Measurements from ENCODE around the gene PDRG1.
"Not testable (repeated sequence)": the region's sequence is repeated elsewhere in the genome, so short reads cannot be mapped to it uniquely, and the experiment has no call there.

Gene PDRG1

DNA sequence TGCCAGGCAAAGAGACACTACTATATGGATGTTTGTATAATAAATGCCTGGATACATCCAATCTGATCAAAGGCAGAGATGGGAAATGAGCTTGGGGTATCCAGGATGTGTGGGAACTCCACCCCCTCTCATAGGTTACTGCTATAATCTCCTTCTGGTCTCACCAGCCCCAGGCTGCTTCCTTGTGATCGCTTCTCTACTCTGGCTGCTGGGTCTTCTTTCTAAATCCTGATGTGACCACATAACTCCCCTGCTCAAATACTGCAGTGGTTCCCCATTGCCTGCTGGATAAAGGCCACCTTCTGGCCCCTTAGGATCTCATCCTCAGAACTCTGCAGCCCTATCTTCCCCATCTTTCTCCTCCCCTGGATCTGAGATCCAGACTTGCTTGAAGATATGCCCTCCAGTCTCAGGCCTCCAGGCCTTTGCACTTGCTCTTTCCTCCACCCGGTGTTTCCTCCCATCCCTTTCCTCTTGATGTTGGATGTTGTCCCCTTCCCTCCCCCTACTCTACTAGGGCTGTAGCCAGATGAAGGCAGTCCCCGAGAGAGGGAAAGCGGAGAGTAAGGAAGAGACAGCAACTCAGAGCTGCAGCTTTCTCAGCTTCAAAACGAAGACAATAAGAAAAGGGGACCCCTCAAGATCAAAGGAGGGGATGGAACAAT is 15.3 kb upstream of the PDRG1 start:
- DNase-seq: no peak

DNA sequence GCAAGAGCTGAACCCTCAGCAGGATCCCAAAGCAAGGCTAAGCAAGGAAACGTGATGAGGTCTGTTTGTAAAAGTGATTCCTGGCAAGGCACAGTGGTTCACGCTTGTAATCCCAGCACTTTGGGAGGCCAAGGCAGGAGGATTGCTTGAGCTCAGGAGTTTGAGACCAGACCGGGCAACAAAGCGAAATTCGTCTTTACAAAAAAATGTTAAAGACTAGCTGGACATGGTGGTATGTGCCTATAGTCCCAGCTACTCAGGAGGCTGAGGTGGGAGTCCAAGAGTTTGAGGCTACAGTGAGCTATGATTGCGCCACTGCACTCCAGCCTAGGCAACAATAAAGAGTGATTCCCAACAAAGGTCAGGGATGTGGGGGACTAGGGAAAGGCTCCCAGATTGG is 12.0 kb upstream of the PDRG1 start:
- no peak for DNase-seq

DNA sequence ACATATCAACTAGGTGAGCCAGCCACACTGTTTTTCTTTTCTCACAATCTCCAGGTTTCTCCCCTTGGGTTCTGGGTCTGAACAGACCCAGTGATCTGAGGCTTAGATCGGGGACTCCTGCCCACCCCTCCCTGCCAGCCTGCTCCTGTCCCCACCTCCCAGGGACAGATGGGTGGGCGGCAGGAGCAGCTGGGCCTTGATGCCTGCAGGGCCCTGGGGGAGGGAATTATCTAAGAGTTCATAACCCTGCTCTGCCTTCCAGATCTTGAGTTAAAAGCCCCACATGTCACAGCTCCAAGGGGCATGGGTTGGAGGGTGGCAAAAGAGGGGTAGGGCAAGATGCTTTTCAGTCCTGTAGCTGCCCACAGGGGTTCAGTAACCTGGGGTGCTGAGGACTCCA is 10.9 kb upstream of the PDRG1 start:
- no peak for DNase-seq

DNA sequence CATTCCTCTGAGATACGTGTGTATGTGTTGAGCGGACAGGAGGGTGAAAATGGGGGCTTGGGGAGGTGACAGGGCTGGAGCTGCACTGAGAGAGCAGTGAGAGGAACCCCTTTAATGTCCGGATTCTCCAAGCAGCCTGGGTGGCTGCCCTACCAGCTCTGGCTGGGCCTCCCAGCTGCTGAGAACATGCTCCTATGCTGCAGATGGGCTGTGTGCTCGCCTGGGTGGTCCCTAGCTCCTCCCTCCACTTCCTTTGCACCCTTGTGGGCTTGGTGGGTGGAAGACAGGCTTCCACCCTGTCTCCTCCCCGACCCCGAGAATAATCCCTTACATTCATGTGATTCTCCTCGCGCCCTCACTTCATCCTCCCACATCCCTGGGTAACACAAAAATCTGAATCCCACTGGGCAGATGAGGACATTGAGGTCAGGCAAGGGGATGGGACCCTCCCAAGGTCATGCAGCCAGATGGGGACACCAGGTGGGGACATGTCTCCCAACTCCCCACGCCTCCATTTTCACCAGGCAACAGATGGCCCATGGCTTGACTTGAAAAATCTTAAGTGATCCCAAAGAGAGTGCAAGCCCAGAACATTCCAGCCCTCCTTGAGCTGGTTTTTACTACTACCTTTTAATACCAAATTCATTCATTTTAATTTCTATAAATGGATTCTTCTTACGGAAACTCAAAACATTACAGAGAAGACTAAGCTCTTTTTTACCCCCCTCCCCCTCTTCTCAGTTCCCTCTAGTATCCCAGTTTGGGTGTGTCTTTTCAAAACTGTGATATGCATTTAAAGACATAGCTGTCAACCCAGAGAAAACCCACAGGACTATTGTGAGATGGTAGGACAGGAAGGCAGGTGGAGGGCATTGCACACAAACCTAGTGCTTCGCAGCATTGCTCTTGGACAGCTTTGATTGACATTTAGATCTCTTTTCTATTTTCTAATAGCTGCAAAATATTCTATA is 5.0 kb upstream of the PDRG1 start:
- no peak for DNase-seq

DNA sequence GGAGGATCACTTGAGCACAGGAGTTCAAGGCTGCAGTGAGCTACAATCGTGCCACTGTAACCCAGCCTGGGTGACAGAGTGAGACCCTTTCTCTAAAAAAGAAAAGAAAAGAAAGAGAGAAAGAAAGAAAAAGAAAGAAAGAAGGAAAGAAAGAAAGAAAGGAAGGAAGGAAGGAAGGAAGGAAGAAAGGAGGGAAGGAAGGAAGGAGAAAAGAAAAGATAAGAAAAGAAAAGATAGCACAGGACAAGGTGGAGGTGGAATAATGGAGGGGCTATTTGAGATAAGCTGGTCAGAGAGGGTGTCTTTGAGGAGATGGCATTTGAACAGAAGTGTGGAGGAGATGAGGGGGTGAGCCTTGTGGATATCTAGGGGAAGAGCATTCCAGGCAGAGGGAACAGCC is 2.7 kb upstream of the PDRG1 start:
- DNase-seq: no peak

DNA sequence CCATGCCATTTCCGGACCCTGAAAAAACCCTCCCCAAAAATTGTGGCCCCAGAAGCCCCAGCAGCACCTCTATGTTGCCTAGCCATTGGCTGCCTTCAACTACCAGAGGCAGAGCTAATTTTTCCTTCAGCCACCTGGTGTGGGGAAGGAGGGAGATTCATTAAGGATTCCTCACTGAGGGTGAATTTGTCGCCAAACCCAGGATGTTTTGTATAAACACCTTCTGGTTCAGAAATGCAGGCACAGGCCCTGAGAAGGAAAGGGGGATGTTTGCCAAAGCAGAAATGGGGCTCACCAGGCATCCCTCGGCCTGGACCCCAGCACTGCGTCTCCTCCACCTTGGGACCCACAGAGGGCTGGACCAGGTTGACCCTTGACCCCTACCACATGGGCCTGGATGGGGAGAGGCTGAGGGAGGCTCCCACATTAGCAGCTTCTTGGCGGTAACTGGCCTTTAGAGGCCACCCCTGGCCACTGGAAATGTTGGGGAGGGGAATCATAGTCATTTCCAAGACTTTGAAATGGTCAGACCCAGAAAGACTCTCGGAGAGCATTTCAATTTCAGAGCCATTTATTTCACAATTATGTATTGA is 1.8 kb upstream of the PDRG1 start:
- DNase-seq: no peak

DNA sequence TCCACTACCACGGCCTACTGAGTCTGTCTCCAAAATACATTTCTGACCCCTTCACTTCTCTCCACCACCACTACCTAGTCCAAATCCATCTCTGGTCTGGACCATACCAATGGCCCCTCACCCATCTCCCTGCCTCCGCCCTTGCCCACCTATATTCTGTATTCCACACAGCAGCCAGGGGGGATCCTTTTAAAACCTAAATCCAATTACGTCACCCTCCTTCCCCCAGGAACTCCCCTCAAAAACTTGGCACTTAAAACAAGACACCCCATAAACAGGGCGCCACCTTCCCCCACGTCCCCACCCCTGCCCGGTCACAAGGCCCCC is 680 bp downstream of the PDRG1 start:
- DNase-seq: no peak

DNA sequence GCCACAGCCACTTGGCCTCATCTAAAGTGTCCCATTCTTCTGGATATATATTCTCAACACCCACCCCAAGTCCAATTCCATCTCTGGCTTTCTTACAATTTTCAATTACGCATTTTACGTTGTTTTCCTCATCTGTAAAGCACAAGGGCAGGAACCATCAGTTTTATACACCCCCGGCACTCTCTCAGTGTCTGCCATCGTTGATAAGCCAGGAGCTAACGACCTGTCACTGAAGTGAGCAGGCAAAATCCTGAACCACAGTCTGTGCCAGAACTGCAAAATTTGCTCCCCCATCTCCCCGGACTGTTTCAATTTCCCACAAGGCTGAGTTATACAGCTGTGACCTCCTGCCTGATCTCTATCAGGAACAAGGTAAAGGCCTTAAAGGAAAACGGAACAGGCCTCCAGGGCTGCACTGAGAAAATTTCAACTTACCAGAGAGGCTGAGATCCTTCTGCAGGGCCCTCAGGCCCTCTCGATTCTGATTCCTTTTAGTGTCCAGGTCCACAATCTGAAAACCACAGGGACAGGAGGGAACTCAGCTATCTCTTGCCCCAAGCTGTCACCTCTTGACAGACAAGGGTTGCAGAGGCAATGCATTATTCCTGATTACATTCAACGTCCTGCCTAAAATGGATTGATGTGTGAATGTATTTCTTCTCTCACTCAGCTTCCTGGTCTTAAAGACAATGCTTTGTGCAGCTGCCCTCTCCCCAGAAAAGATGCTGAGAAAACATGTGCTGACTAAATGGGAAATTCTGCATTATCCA is 1.8 kb downstream of the PDRG1 start:
- no peak for DNase-seq

DNA sequence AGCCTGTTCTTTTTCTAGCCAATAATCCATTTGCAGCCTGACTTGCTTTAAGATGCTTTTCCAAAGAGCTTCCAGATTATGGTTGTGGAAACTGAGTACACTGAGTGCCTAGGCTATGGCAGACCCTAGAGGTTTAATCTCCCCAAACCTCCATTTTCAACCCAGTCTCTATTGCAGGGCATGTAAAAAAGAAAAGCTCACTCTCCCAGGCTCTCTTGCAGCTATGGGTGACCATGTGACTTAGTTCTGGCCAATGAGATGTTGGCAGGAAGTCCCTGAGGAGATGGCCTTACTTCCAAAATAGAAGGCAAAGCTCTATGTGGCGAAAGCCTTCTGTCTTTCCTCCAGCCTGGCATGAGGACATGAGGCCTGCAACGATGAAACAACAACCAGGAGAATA is 3.8 kb downstream of the PDRG1 start:
- DNase-seq: no peak

DNA sequence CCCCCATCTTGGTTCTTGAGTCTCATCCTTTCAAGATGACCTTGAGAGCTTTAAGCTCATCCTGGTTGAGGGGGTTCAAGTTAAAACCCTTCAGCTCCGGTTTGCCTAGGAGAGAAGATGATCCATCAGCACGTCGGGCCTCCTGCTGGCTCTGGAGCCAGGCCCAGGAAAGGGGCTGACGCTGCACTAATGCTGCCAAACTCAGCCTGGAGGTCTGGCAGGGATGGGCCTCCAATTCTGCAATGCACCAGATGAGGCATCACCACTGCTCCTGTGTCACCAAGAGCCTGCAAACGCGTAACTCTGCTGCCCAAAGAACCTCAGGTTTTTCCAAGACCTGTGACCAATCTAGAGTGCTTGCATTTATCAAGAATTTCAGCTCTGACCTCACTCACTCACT is 6.1 kb downstream of the PDRG1 start:
- no peak for DNase-seq

DNA sequence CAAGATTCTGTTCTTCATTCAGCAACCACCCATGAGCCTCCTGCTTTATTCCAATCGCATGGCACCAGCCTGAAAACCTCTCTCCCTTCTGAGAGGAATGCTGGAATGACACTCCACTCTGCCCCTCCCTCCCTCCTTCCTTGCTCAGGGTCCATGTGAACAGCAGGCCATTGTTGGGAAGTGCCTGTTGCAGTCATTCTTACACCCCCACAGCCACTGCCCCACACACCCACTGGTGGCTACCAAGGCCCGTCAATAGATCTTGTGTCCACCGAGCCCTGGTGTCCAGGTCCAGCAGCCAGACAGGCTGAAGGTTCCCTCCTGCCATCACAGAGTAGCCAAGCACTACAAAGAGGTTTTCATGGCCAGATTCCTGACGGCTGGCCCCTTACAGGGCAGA is 6.5 kb downstream of the PDRG1 start:
- no peak for DNase-seq

DNA sequence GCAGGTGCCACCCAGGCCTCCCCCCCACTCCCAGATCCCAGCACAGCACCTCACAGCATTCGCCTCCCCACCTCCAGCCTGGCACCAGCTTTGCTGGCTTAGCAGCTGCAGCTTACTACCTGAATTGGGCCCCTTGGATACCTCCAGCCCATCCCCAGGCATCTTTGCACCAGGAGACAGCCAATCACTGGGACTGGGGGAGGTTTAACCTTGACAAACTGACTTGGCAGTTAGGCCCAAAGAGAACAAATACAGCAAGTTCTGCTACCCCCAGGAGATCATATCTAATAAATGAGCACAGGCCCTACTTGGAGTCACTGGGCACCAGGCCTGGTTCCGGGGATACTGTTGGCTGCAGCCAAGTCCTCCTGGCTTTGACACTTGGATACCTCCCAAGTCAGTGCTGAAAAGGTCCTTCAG is 8.8 kb downstream of the PDRG1 start:
- no peak for DNase-seq

DNA sequence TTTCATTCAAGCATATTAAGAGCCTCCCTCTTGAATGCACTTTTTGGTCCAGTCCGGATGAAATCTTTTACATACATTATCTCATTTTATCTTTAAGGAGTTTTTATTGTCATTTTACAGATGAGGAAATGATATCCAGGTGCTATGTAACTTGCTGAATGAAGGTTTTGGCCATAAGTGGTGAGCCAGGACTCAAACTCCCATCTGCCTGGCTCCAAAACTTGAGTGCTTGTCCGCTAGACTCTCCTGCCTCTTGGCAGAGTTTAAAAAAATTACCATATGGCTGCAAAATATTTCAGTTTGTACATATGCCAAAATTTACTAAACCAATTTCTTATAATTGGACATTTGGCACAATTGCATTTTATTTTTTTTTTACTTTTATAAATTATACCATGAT is 12.2 kb downstream of the PDRG1 start:
- DNase-seq: no peak

DNA sequence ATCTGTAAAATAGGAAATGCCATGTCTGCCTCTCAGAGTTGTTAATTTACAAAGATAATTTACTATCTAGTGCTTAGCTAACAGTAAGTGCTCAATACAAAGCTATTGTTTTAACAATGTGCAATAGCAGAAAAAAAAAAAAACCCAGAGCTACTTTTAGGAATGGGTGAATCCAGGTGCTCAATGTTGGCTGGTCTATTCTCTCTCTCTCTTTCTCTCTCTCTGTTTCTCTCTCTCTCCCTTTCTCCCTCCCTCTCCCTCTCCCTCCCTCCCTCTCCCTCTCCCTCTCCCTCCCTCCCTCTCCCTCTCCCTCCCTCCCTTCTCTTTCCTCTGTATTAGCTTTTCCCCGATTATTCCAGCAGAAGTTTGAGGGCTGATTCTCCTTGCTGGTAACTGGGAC is 14.0 kb downstream of the PDRG1 start:
- DNase-seq: no peak

DNA sequence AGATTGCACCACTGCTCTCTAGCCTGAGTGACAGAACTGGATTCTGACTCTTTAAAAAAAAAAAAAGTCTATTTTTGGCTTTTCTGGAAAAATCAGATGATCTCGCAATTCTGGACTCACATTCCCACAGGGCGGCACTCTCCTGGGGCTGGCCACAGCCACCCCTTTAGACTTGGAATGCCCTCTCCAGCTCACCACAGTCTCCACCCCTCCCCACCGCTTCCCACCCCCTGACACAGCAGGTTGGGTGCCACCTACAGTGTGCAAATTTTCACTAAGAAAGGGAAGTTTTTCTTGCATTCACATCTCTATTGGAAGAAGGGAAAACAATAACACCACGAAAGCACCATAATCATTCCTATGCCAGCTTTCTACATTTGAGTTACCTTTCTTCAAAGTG is 15.4 kb downstream of the PDRG1 start:
- DNase-seq: no peak

DNA sequence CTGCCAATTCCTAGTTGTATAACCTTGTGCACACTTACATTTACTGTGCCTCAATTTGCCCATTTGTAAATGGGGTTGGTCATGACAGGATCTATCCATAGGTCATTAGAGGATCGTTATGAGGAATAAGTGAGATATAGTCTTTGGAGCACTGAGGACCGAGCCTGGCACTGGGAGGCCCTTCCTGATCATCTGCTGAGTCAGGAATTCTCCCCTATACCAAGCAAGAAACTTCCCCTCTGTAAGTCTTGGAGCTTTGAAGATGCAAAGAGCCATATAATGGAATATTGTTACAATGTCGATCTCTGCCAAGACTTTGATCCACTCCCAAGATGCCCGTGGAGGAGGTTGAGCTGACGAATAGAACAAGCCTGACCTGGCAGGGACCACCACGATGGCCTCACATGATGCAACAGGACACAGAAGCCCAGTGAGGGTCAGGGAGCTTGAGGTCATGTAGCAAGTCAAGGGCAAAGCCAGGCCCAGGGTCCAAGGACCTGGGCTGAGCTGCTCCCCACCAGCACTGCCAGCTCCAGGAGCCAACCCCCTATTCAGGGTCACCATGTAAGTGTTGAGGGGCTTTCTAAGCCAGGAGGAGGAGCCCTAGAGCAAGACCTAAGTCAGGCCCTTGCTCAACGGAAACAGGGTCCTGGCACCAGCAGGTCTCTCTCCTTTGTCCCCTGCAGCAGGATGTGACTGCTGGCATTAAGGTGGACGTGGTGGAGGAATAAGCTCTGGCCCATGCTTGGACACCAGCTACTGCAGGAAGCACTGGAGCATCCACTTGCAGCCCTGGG is 16.7 kb downstream of the PDRG1 start:
- no peak for DNase-seq

DNA sequence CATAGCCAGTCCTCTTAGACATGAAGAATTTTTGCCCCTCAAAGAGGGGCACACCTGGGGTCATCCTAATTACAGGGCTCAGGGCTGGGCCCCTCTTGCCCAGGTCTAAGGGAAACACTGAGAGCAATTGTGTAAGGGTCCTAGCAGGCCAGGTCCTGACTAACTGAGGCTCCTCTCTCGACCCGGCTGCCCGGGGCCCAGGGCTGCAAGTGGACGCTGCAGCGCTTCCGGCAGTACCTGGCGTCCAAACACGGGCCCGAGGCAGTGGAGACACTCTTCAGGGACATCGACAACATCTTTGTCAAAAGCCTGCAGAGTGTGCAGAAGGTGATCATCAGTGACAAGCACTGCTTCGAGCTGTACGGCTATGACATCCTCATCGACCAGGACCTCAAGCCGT is 17.4 kb downstream of the PDRG1 start:
- no peak for DNase-seq

DNA sequence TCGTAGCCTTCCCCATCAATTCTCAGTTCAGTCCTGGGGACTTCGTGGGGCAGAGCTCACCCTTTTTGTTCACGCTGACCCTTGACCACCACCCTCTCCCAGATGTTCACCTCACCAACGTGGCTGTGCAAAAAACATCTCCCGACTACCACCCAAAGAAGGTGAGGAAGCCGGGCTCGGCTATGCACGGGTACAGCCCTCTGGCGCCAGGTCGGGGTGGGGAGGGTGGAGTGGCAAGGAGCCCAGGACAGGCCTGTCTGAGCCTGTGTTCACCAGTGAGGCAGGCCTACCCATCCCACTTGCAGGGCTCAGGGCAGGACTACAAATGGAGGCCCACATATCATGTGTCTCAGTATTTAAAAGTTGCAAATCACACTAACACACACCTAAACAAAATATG is 18.1 kb downstream of the PDRG1 start:
- no peak for DNase-seq

DNA sequence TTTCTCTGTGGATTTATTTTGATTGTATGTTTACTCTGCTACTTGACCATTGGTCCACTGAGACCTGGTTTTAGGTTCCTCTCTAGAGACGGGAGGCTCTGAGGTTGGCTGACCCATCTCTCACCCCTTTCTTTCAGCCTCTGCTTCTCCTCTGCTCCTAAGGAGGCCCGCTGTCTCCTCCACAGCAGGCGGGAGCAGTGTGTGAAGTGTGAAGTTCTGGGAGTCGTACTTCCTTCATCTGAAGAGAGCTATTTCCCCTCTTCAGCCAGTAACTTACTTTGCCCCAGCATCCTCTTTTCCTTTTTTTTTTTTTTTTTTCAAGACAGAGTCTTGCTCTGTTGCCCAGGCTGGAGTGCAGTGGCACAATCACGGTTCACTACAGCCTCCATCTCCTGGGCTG is 21.1 kb downstream of the PDRG1 start:
- DNase-seq: no peak

DNA sequence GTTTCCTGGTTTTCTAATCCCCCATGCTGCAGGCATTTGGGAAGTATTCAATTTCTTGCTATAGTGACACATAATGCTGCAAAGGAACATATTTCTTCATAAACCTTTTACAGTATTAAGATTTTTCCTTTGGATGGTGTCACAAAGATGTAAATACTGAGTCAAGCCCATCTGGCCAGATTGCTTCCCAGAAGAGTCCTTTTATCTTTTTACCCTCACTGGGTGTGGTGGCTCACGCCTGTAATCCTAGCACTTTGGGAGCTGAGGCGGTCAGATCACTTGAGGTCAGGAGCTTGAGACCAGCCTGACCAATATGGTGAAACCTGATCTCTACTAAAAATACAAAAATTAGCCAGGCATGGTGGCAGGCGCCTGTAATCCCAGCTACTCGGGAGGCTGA is 22.2 kb downstream of the PDRG1 start:
- DNase-seq: not testable (repeated sequence)

DNA sequence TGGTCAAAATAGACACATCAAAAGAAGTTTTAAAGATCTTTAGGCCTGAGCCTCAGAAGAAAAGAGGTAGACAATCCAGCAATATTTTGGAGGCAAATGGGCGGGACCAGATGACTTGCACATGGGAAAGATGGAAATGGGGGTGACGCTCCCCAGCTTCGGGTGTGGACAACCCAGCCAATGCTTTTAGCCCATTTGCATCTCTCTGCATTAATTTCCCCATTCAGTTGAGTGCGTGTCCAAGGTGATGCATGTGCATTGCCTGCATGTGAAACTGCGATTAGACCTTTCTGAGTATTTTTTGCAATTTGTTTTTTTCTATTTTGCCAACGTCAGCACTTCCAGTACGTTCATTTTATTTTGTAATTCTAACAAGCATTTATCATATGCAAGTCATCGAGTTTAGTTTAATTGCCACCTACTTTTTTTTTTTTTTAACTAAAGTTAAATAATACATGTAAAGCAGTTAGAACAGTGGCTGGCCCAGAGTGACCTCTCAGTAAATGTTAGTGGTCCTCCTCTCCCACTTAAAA is 24.2 kb downstream of the PDRG1 start:
- no peak for DNase-seq

DNA sequence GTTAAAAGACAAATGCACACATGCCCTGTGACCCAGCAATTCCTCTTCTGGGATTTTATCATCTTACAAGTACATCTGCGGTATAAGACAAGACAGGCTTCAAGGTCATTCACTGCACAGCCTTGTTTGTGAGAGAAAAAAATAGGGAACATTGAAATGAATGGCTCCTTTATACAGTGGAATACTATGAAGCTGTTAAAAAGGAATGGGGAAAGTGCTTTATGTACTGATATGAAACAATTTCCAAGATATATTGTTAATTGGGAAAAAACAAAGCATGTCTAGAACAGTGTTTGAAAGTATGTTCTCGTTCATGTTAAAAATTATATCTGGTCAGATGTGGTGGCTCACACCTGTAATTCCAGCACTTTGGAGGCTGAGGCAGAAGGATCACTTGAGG is 25.4 kb downstream of the PDRG1 start:
- DNase-seq: no peak
